ENCODE data around the gene CPEB3.

CPEB3 gene

GRCh38 chr10:92164036-92164696, 126.7 kb downstream of the CPEB3 start:
- H3K9me3 ChIP-seq (replicated peaks in 1 of 11): peaks cover 34 to 41% (median 38%) of the 10 kb centered on the region in 11 experiments
- no peak overlapping the region for H3K27ac ChIP-seq
- no peak overlapping the region for H3K4me3 ChIP-seq
- TF ChIP-seq Cebpa-rat (IDR thresholded peaks at IDR 0.05): no peak
- no peaks in the 10 kb centered on the region for H3K27me3 ChIP-seq
- H3K36me3 ChIP-seq: peaks cover 14 to 62% (median 28%) of the 10 kb centered on the region in 11 experiments; a peak in 19 of 22 replicates
- no peak overlapping the region for H3K9ac ChIP-seq
- no peak overlapping the region for H3K4me2 ChIP-seq
- H3K4me1 ChIP-seq: no peaks in the 10 kb centered on the region
- no peaks in the 10 kb centered on the region for H4K20me1 ChIP-seq

DNA sequence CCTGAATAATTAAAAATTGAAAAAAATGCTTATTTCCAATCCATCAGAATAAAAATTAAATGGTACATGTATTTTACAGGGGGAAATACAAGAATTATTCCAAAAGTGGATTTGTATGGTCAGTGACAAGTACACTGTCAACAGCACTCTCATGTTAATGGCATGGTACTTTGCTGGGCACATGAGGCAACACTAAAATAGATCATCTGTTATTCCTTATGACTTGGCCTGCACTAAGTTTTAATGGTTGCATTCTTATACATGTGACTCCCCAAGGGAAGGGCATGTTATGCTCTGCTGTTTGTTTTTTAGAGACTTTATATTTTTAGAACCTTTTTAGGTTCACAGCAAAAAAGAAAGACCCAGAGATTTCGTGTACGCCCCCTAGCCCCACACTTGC, 128.3 kb downstream of the CPEB3 start:
- peaks cover 0 to under 1% (median 0%) of the 10 kb centered on the region in 10 experiments; a peak in 3 of 20 replicates for H3K4me1 ChIP-seq
- no peak overlapping the region for H3K4me3 ChIP-seq
- H3K9me3 ChIP-seq (replicated peaks in 1 of 11): peaks cover 18 to 25% (median 21%) of the 10 kb centered on the region in 11 experiments
- no peaks in the 10 kb centered on the region for H4K20me1 ChIP-seq
- H3K4me2 ChIP-seq: no peak overlapping the region
- H3K9ac ChIP-seq: no peak overlapping the region
- no peak overlapping the region for H3K27ac ChIP-seq
- no peaks in the 10 kb centered on the region for H3K27me3 ChIP-seq
- no peak for TF ChIP-seq Cebpa-rat (IDR thresholded peaks at IDR 0.05)
- peaks cover 14 to 45% (median 20%) of the 10 kb centered on the region in 11 experiments; a peak in 19 of 22 replicates for H3K36me3 ChIP-seq

DNA sequence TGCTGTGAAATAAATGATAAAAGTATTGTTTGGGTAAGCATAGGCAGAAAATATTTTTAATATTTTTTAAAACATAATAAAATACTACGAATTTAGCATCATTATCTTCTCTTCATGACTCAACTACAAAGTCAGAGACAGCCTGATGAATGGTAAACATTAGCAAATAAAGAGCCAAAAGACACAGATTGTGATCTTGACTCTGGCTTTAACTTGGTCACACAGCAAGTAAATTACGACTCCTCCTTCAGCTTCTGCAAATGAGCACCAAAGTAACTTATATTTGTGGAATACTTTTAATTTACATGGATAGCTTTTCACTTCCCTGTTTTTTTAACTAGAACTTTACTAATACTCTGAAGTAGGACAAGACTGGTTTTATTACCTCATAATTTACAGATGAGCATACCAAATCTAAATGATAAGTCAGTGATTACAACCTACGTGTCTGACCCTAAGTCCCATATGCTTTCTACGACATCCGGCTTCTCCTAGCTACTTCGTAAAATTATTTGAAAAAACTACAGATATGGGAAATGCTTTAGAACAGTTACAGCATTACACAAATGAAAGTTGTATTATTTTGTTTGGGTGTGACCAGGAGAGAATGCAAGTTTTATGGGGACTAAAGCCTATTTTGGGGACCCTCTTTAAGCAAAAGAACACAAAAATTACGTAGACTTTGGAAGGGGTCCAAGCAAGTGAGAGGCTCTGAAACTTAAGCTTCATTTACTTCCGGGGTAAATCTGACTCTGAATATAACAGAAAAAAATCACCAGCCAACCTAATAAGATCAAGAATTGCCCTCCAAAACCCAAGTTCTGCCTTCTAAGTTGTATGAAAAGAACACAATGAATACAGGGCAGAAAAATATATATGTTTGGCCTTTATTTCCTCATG, 133.8 kb downstream of the CPEB3 start:
- no peaks in the 10 kb centered on the region for H3K9me3 ChIP-seq (replicated peaks in 1 of 11)
- peaks cover 0 to 18% (median 0%) of the 10 kb centered on the region in 10 experiments; a peak in 4 of 20 replicates for H3K4me1 ChIP-seq
- peaks cover 0 to 10% (median 0%) of the 10 kb centered on the region in 11 experiments; a peak in 1 of 22 replicates for H3K36me3 ChIP-seq
- H4K20me1 ChIP-seq: no peaks in the 10 kb centered on the region
- no peak overlapping the region for H3K4me3 ChIP-seq
- H3K27me3 ChIP-seq: no peaks in the 10 kb centered on the region
- H3K4me2 ChIP-seq: peak overlapping the region in 2 of 11 experiments; percentile 9 to 29; a peak in 2 of 22 replicates
- H3K27ac ChIP-seq: no peak overlapping the region
- TF ChIP-seq Cebpa-rat (IDR thresholded peaks at IDR 0.05): no peak
- H3K9ac ChIP-seq: no peak overlapping the region

DNA sequence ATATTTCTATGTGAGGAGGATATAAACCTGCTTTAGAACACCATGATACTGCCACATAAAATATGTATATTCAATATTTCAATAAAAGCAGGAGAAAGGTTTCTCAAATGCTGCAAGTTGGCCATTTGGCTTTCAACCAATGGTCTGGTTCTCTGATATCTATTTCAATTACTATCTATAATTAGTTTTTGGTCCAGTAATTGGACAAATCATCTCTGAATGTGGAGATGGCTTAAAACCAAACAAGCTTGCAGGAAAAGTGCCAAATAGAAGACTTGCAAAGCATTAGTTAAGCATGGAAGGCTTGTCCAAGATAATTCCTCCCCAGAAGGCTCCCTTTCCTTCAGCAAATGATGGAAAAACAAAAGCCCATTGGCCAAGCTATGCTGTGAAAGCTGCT, 140.1 kb downstream of the CPEB3 start:
- H3K9me3 ChIP-seq (replicated peaks in 1 of 11): no peaks in the 10 kb centered on the region
- H3K4me2 ChIP-seq: 0 out of 22 replicates have a peak overlapping the region, but pooled peaks of 1 of the 11 experiments have one; percentile 6
- H4K20me1 ChIP-seq: no peaks in the 10 kb centered on the region
- no peak for TF ChIP-seq Cebpa-rat (IDR thresholded peaks at IDR 0.05)
- H3K36me3 ChIP-seq: peaks cover 0 to 4% (median 0%) of the 10 kb centered on the region in 11 experiments; a peak in 2 of 22 replicates
- no peak overlapping the region for H3K9ac ChIP-seq
- H3K4me3 ChIP-seq: no peak overlapping the region
- no peak overlapping the region for H3K27ac ChIP-seq
- H3K27me3 ChIP-seq: no peaks in the 10 kb centered on the region
- peaks cover 15 to 60% (median 20%) of the 10 kb centered on the region in 10 experiments for H3K4me1 ChIP-seq

- no peaks in the 10 kb centered on the region for H3K9me3 ChIP-seq (replicated peaks in 1 of 11)
- no peak overlapping the region for H3K27ac ChIP-seq
- H3K27me3 ChIP-seq: no peaks in the 10 kb centered on the region
- H3K4me3 ChIP-seq: no peak overlapping the region
- H4K20me1 ChIP-seq: no peaks in the 10 kb centered on the region
- H3K4me1 ChIP-seq: peaks cover 20 to 75% (median 34%) of the 10 kb centered on the region in 10 experiments
- no peak overlapping the region for H3K9ac ChIP-seq
- TF ChIP-seq Cebpa-rat (IDR thresholded peaks at IDR 0.05): no peak
- peak overlapping the region in 3 of 11 experiments; percentile 66 to 77 (median 75); a peak in 3 of 22 replicates for H3K4me2 ChIP-seq
- H3K36me3 ChIP-seq: peaks cover 0 to 8% (median 0%) of the 10 kb centered on the region in 11 experiments; a peak in 4 of 22 replicates
Measured at GRCh38 chr10:92149261-92149660, 141.6 kb downstream of the CPEB3 start.

DNA sequence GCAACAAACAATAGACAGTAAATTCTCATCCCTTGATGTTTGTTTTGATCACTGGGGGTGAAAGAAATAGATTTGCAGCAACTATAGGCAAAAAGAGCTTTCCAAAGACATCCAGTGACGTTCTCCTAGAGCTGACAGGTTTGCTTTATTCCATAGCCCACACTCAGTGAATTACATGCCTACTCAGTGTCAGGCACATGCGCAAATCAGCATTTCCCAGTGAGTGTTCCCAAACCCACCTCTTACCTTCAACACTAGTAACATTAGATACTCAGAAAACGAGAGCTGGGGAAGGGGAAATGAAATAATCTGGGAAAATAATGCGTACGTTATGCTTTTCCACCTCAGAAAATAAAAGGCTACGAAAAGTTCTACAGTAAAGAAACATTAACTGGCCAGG, 144.1 kb downstream of the CPEB3 start:
- Histone ChIP-seq H3K27ac (peak overlapping the region; percentile 27 to 90 (median 65)), H3K4me3 (no peak overlapping the region), H3K27me3 (no peaks in the 10 kb centered on the region), H4K20me1 (no peaks in the 10 kb centered on the region; a peak in 1 of 22 replicates), H3K9ac (peak overlapping the region in 7 of 11 experiments; percentile 1 to 75 (median 40); a peak in 10 of 22 replicates), H3K9me3 (replicated peaks in 1 of 11) (no peaks in the 10 kb centered on the region), H3K4me2 (peak overlapping the region; percentile 35 to 84 (median 66); a peak in 21 of 22 replicates), H3K4me1 (peaks cover 37 to 97% (median 55%) of the 10 kb centered on the region in 10 experiments), H3K36me3 (peaks cover 0 to 10% (median 0%) of the 10 kb centered on the region in 11 experiments; a peak in 4 of 22 replicates)
- no peak for TF ChIP-seq Cebpa-rat (IDR thresholded peaks at IDR 0.05)

- no peaks in the 10 kb centered on the region; a peak in 1 of 22 replicates for H4K20me1 ChIP-seq
- H3K27ac ChIP-seq: peak overlapping the region; percentile 27 to 90 (median 65); a peak in 21 of 22 replicates
- H3K27me3 ChIP-seq: no peaks in the 10 kb centered on the region
- no peaks in the 10 kb centered on the region for H3K9me3 ChIP-seq (replicated peaks in 1 of 11)
- TF ChIP-seq Cebpa-rat (IDR thresholded peaks at IDR 0.05): no peak
- peak overlapping the region; percentile 35 to 84 (median 66); a peak in 17 of 22 replicates for H3K4me2 ChIP-seq
- H3K36me3 ChIP-seq: peaks cover 0 to 9% (median 0%) of the 10 kb centered on the region in 11 experiments; a peak in 4 of 22 replicates
- H3K4me3 ChIP-seq: peak overlapping the region in 1 of 10 experiments; percentile 16; a peak in 1 of 20 replicates
- H3K9ac ChIP-seq: peak overlapping the region in 6 of 11 experiments; percentile 32 to 75 (median 55); a peak in 9 of 22 replicates
- H3K4me1 ChIP-seq: peaks cover 40 to 95% (median 58%) of the 10 kb centered on the region in 10 experiments
Measured at GRCh38 chr10:92146107-92146506, 144.8 kb downstream of the CPEB3 start.

DNA sequence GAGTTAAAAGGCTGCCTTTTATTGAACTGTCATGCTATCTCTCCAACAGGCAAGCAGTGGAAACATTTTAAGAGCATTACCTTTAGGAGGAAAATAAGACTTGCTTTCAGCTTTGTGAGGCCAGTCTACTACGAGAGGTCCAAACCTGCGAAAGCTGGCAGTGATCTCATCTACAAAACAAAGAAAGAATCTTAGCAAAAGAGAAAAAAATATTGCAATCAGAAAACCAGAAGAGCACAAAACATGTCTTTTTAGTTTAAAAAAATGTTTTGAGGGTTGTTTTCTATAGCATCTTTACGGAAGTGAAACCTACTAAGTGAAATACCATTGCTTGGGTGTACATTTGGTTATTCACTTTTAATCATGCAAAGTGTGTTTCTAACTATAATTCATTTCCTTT, 147.9 kb downstream of the CPEB3 start:
- Histone ChIP-seq H3K36me3 (peaks cover 0 to 29% (median 10%) of the 10 kb centered on the region in 11 experiments; a peak in 15 of 22 replicates), H3K9me3 (replicated peaks in 1 of 11) (peaks cover 6 to 18% (median 10%) of the 10 kb centered on the region in 11 experiments; a peak in 20 of 22 replicates), H3K4me2 (peak overlapping the region; percentile 35 to 84 (median 66); a peak in 21 of 22 replicates), H3K9ac (peak overlapping the region in 10 of 11 experiments; percentile 1 to 71 (median 48); a peak in 14 of 22 replicates), H3K27me3 (no peaks in the 10 kb centered on the region), H3K27ac (peak overlapping the region; percentile 12 to 90 (median 73); a peak in 21 of 22 replicates), H3K4me1 (peaks cover 40 to 79% (median 57%) of the 10 kb centered on the region in 10 experiments), H3K4me3 (no peak overlapping the region), H4K20me1 (no peaks in the 10 kb centered on the region; a peak in 1 of 22 replicates)
- no peak for TF ChIP-seq Cebpa-rat (IDR thresholded peaks at IDR 0.05)

Measured in BLaER1 treated with 17β-estradiol and CSF1 and Interleukin-3, amounts not matched to agents 10 nM and 100 nM (cell line).